Lung (tissue), 13 donors: ENCODE data around the gene RHOV. TPM values are rescaled to one million over a fixed set of nuclear protein-coding genes. Genes with fewer than 3 reads are reported as not detected.

Experiments used
- ATAC-seq: fragments of 200-7000 bp; cut with Tn5 transposase; one replicate; pipeline ENCODE4 v1.9.1; 2020; ENCODE audit warnings: moderate number of reproducible peaks; ENCODE audit not compliant: insufficient read depth, low FRiP score
- DNase-seq, 3 donors: peaks; one replicate each; pipeline ENCODE4 v3.0.0-alpha.2; 2013 to 2017
- H3K27ac ChIP-seq, 2 donors: one replicate each; pipeline ENCODE4 v1.5.1; 2013; ENCODE audit warnings: mild to moderate bottlenecking in 2 of 2, moderate library complexity in 2 of 2, control low read depth in 1 of 2, inconsistent platforms in 1 of 2, low read depth in 1 of 2, low read length in 1 of 2
- H3K27me3 ChIP-seq, 3 donors: one replicate each; pipeline ENCODE4 v1.5.1; 2013; ENCODE audit warnings: low read length in 2 of 3; ENCODE audit not compliant: control insufficient read depth in 3 of 3, insufficient read depth in 3 of 3
- H3K36me3 ChIP-seq, 4 donors: one replicate each; pipeline ENCODE4 v1.5.1; 2013; ENCODE audit warnings: low read length in 4 of 4, mild to moderate bottlenecking in 1 of 4, moderate library complexity in 1 of 4; ENCODE audit not compliant: control insufficient read depth in 4 of 4, insufficient read depth in 4 of 4
- H3K4me1 ChIP-seq, 5 donors: one replicate each; pipeline ENCODE4 v1.5.1; 2013; ENCODE audit warnings: low read length in 5 of 5, mild to moderate bottlenecking in 2 of 5, moderate library complexity in 1 of 5; ENCODE audit not compliant: control insufficient read depth in 5 of 5, insufficient read depth in 5 of 5
- H3K4me3 ChIP-seq: one replicate; pipeline ENCODE4 v1.5.1; 2013; ENCODE audit warnings: mild to moderate bottlenecking, control low read depth, moderate library complexity
- H3K9ac ChIP-seq, 2 donors: one replicate each; pipeline ENCODE4 v1.5.1; 2013; ENCODE audit warnings: low read length in 2 of 2, control low read depth in 1 of 2; ENCODE audit not compliant: insufficient read depth in 1 of 2
- H3K9me3 ChIP-seq, 4 donors: one replicate each; pipeline ENCODE4 v1.5.1; 2013; ENCODE audit warnings: low read length in 3 of 4, mild to moderate bottlenecking in 1 of 4, moderate library complexity in 1 of 4; ENCODE audit not compliant: control insufficient read depth in 4 of 4, insufficient read depth in 3 of 4
- CTCF ChIP-seq: IDR thresholded peaks from 2 replicates; pipeline ENCODE4 v1.5.1; 2012; ENCODE audit warnings: mild to moderate bottlenecking; ENCODE audit errors: control extremely low read depth, extremely low read depth
- WGBS, 2 donors: extraction: QIAGEN DNeasy Blood & Tissue Kit; methylation state at CpG; one replicate each; pipeline ENCODE4 v1.1.7; 2013; 5-methylcytosine and 5-hydroxymethylcytosine counted together
- polyA plus RNA-seq, 2 donors: library from polyadenylated mRNA; stranded (reverse); fragments of 200-250 nt; gene quantifications; one replicate each; pipeline ENCODE4 v1.2.1, GENCODE V29; 2013
- small RNA-seq: library from RNA; depleted of rRNA; stranded (forward); fragments of <200 nt; gene quantifications from one replicate; pipeline ENCODE3, GENCODE V24; 2014; ENCODE audit warnings: low replicate concordance
- total RNA-seq, 2 donors: library from RNA; depleted of rRNA in 1 of 2; stranded (reverse); fragments of >200 nt in 1 of 2; gene quantifications; one replicate each; pipeline ENCODE4 v1.2.1, GENCODE V29; 2014 to 2021
- donor health status: control.
- donor health status: control.
- donor health status: Bipolar disorder and iron deficiency.
- donor health status: healthy.
- donor health status: DM: yes; HTN: yes; CAD: no.

The RHOV gene
- total and polyA plus RNA-seq, 4 donors = 2.1 to 8.5 (median 4.3) TPM

GRCh38 chr15:40826423-40827075 lies 47.5 kb downstream of the RHOV start:
- H3K4me1 ChIP-seq = peaks cover 0 to 15% (median 0%) of the 10 kb centered on the region in 5 donors
- no peak overlapping the region for H3K27ac ChIP-seq
- no peak overlapping the region for H3K9ac ChIP-seq
- DNase-seq (no peak), ATAC-seq (no peak)
- 86 to 89% methylated on average over 4 of the region's 4 CpGs for WGBS, 2 donors
- H3K36me3 ChIP-seq = no peaks in the 10 kb centered on the region
- H3K27me3 ChIP-seq = no peaks in the 10 kb centered on the region
- no peak overlapping the region for H3K4me3 ChIP-seq
- H3K9me3 ChIP-seq = no peaks in the 10 kb centered on the region
- TF ChIP-seq CTCF = no peak

- H3K4me1 ChIP-seq = peaks cover 0 to 15% (median 0%) of the 10 kb centered on the region in 5 donors
- no peak overlapping the region for H3K4me3 ChIP-seq
- DNase-seq = peak in 2 of 3 donors; percentile 22 to 42
- no peak overlapping the region for H3K9ac ChIP-seq
- WGBS, 2 donors = 61 to 78% methylated on average over 5 of the region's 5 CpGs
- H3K27ac ChIP-seq = no peak overlapping the region
- no peaks in the 10 kb centered on the region for H3K36me3 ChIP-seq
- TF ChIP-seq CTCF = no peak
- H3K9me3 ChIP-seq = no peaks in the 10 kb centered on the region
- no peaks in the 10 kb centered on the region for H3K27me3 ChIP-seq
- ATAC-seq = no peak
Measured at GRCh38 chr15:40825661-40826422, 48.2 kb downstream of the RHOV start.

GRCh38 chr15:40823572-40824343 lies 50.3 kb downstream of the RHOV start:
- TF ChIP-seq CTCF = no peak
- Histone ChIP-seq H3K27me3 (no peaks in the 10 kb centered on the region), H3K9ac (no peak overlapping the region), H3K4me3 (no peak overlapping the region), H3K36me3 (no peaks in the 10 kb centered on the region), H3K27ac (no peak overlapping the region), H3K4me1 (peaks cover 0 to 15% (median 0%) of the 10 kb centered on the region in 5 donors), H3K9me3 (no peaks in the 10 kb centered on the region)
- 79 to 96% methylated on average over 1 of the region's 1 CpG for WGBS, 2 donors
- no peak for ATAC-seq
- DNase-seq = peak in 2 of 3 donors; percentile 15 to 26

Small RNA genes lying within 50 kb of the gene (small RNA-seq; reads per million reads assigned to genes)
- gene AC025166.1 = not detected

Other genes with a start within 250 kb of the RHOV start
- gene RAD51, start 179.1 kb downstream of the RHOV start, total RNA-seq = 1 to 10 TPM; 1.3 to 2.2 TPM
- gene RAD51, start 179.1 kb downstream of the RHOV start, polyA plus RNA-seq = 1 to 10 TPM in 1 of 2 donors, under 1 TPM in 1; 0.95 to 1.2 TPM
- gene RMDN3, start 119.0 kb downstream of the RHOV start, total RNA-seq = 10 to 100 TPM; 20.9 to 94.4 TPM
- gene RMDN3, start 119.0 kb downstream of the RHOV start, polyA plus RNA-seq = 10 to 100 TPM; 34.1 to 52.1 TPM
- gene GCHFR, start 110.2 kb downstream of the RHOV start, total RNA-seq = 10 to 100 TPM; 12.5 to 85.5 TPM
- gene GCHFR, start 110.2 kb downstream of the RHOV start, polyA plus RNA-seq = 100 to 1,000 TPM in 1 of 2 donors, 10 to 100 TPM in 1; 53.8 to 125 TPM
- gene C15orf62, start 104.3 kb downstream of the RHOV start, total RNA-seq = under 1 TPM; 0.34 to 0.58 TPM
- 1 to 10 TPM in 1 of 2 donors, under 1 TPM in 1; 0.87 to 1.5 TPM for gene C15orf62, start 104.3 kb downstream of the RHOV start, polyA plus RNA-seq
- 10 to 100 TPM; 23.0 to 25.0 TPM for gene ZFYVE19, start 67.1 kb downstream of the RHOV start, total RNA-seq
- 10 to 100 TPM; 17.3 to 19.4 TPM for gene ZFYVE19, start 67.1 kb downstream of the RHOV start, polyA plus RNA-seq
- gene DNAJC17, start 66.8 kb downstream of the RHOV start, total RNA-seq = 10 to 100 TPM; 36.5 to 39.8 TPM
- gene DNAJC17, start 66.8 kb downstream of the RHOV start, polyA plus RNA-seq = 10 to 100 TPM; 48.3 to 76.5 TPM
- not detected for gene PPP1R14D, start 45.5 kb downstream of the RHOV start, total RNA-seq
- under 1 TPM in 1 of 2 donors, not detected in 1; 0.22 TPM for gene PPP1R14D, start 45.5 kb downstream of the RHOV start, polyA plus RNA-seq
- gene SPINT1, start 30.2 kb downstream of the RHOV start, total RNA-seq = 100 to 1,000 TPM; 118 to 136 TPM
- 10 to 100 TPM; 47.1 to 82.1 TPM for gene SPINT1, start 30.2 kb downstream of the RHOV start, polyA plus RNA-seq
- gene VPS18, start 20.2 kb upstream of the RHOV start, total RNA-seq = 10 to 100 TPM; 19.0 to 31.5 TPM
- gene VPS18, start 20.2 kb upstream of the RHOV start, polyA plus RNA-seq = 10 to 100 TPM; 16.1 to 23.3 TPM
- 10 to 100 TPM; 17.9 to 31.8 TPM for gene DLL4, start 55.1 kb upstream of the RHOV start, total RNA-seq
- 10 to 100 TPM; 11.8 to 16.3 TPM for gene DLL4, start 55.1 kb upstream of the RHOV start, polyA plus RNA-seq
- 10 to 100 TPM in 1 of 2 donors, under 1 TPM in 1; 0.17 to 11.6 TPM for gene CHAC1, start 79.2 kb upstream of the RHOV start, total RNA-seq
- gene CHAC1, start 79.2 kb upstream of the RHOV start, polyA plus RNA-seq = 10 to 100 TPM; 11.6 to 11.9 TPM
- 10 to 100 TPM; 27.1 to 50.1 TPM for gene INO80, start 242.0 kb upstream of the RHOV start, total RNA-seq
- 10 to 100 TPM in 1 of 2 donors, 1 to 10 TPM in 1; 8.0 to 18.6 TPM for gene INO80, start 242.0 kb upstream of the RHOV start, polyA plus RNA-seq